HepG2 (cell line): ENCODE measurements around the gene MRPL27. TPM values are rescaled to one million over a fixed set of nuclear protein-coding genes. Genes with fewer than 3 reads are reported as not detected.

Experiments
- ARID2 ChIP-seq: sonication (generic); formaldehyde crosslinking; IDR thresholded peaks from 2 replicates; pipeline ENCODE4 v1.8.1; 2022; ENCODE audit warnings: mild to moderate bottlenecking, missing genetic modification reagents, borderline replicate concordance
- BORCS8-MEF2B ChIP-seq: sonication (generic); formaldehyde crosslinking; IDR thresholded peaks from 2 replicates; pipeline ENCODE4 v1.8.0; 2022; ENCODE audit warnings: mild to moderate bottlenecking, missing genetic modification reagents
- HNRNPH1 ChIP-seq: fragments of 200-400 bp; formaldehyde crosslinking; optimal IDR thresholded peaks from 2 replicates; pipeline ENCODE3; 2017; ENCODE audit warnings: mild to moderate bottlenecking, low read depth, low read length
- HNRNPL ChIP-seq: fragments of 200-400 bp; formaldehyde crosslinking; IDR thresholded peaks from 2 replicates; pipeline ENCODE4 v1.6.1; 2017; ENCODE audit warnings: mild to moderate bottlenecking, low read depth, low read length
- JUN ChIP-seq: sonication (generic); formaldehyde crosslinking; IDR thresholded peaks from 2 replicates; pipeline ENCODE4 v1.4.0; 2020; ENCODE audit warnings: mild to moderate bottlenecking, missing genetic modification reagents
- LCORL ChIP-seq, 2 experiments: fragments of 450-650 bp in 1 of 2; sonication (generic) in 1 of 2; formaldehyde crosslinking in 1 of 2; IDR thresholded peaks; 2 replicates each; pipeline versions ENCODE4 v1.5.0 to v1.6.1; 2017 to 2020; ENCODE audit warnings: antibody characterized with exemption in 1 of 2, missing genetic modification reagents in 1 of 2
- MAFG ChIP-seq: sonication (generic); formaldehyde crosslinking; IDR thresholded peaks from 2 replicates; pipeline ENCODE4 v1.5.1; 2020; ENCODE audit warnings: mild to moderate bottlenecking, missing genetic modification reagents
- MBD4 ChIP-seq: IDR thresholded peaks from 2 replicates; pipeline ENCODE4 v1.6.1; 2012; ENCODE audit warnings: low read length, inconsistent platforms, borderline replicate concordance
- PHB2 ChIP-seq: fragments of 450-650 bp; IDR thresholded peaks from 2 replicates; pipeline ENCODE4 v1.6.1; 2018; ENCODE audit not compliant: partially characterized antibody
- PHF21A ChIP-seq: sonication (generic); formaldehyde crosslinking; IDR thresholded peaks from 2 replicates; pipeline ENCODE4 v1.5.0; 2020; ENCODE audit warnings: mild to moderate bottlenecking, missing genetic modification reagents
- PHF8 ChIP-seq: sonication (generic); formaldehyde crosslinking; IDR thresholded peaks from 2 replicates; pipeline ENCODE4 v1.5.0; 2020; ENCODE audit warnings: missing genetic modification reagents
- SMAD1 ChIP-seq: sonication (generic); formaldehyde crosslinking; IDR thresholded peaks from 2 replicates; pipeline ENCODE4 v1.4.0; 2020; ENCODE audit warnings: missing genetic modification reagents, low read depth, mild to moderate bottlenecking, borderline replicate concordance
- YEATS4 ChIP-seq: sonication (generic); formaldehyde crosslinking; IDR thresholded peaks from 2 replicates; pipeline ENCODE4 v1.4.0; 2020; ENCODE audit warnings: missing genetic modification reagents, borderline replicate concordance
- ZC3H4 ChIP-seq: sonication (generic); formaldehyde crosslinking; IDR thresholded peaks from 2 replicates; pipeline ENCODE4 v1.4.0; 2020; ENCODE audit warnings: missing genetic modification reagents, borderline replicate concordance
- ZNF329 ChIP-seq: sonication (generic); formaldehyde crosslinking; IDR thresholded peaks from 2 replicates; pipeline ENCODE4 v1.9.0; 2021; ENCODE audit warnings: low read depth, mild to moderate bottlenecking, missing genetic modification reagents
- ZNF547 ChIP-seq: sonication (generic); formaldehyde crosslinking; IDR thresholded peaks from 2 replicates; pipeline ENCODE4 v1.5.1; 2020; ENCODE audit warnings: mild to moderate bottlenecking, missing genetic modification reagents
- ZNF550 ChIP-seq: sonication (generic); formaldehyde crosslinking; IDR thresholded peaks from 2 replicates; pipeline ENCODE4 v1.4.0; 2020; ENCODE audit warnings: mild to moderate bottlenecking, missing genetic modification reagents, borderline replicate concordance
- ZNF619 ChIP-seq: sonication (generic); formaldehyde crosslinking; IDR thresholded peaks from 2 replicates; pipeline ENCODE4 v1.4.0; 2020; ENCODE audit warnings: mild to moderate bottlenecking, missing genetic modification reagents
- ZNF670 ChIP-seq: sonication (generic); formaldehyde crosslinking; IDR thresholded peaks from 2 replicates; pipeline ENCODE4 v1.8.0; 2022; ENCODE audit warnings: mild to moderate bottlenecking, missing genetic modification reagents, borderline replicate concordance
- ZNF724P ChIP-seq: sonication (generic); formaldehyde crosslinking; IDR thresholded peaks from 2 replicates; pipeline ENCODE4 v1.8.0; 2022; ENCODE audit warnings: missing genetic modification reagents, borderline replicate concordance
- ZNF749 ChIP-seq: sonication (generic); formaldehyde crosslinking; IDR thresholded peaks from 2 replicates; pipeline ENCODE4 v1.8.0; 2022; ENCODE audit warnings: mild to moderate bottlenecking, missing genetic modification reagents, moderate library complexity, borderline replicate concordance
- ZNF878 ChIP-seq: sonication (generic); formaldehyde crosslinking; IDR thresholded peaks from 2 replicates; pipeline ENCODE4 v1.8.1; 2023; ENCODE audit warnings: mild to moderate bottlenecking, missing genetic modification reagents, moderate library complexity
- polyA plus RNA-seq, 8 experiments: library from polyadenylated mRNA; depleted of rRNA in 3 of 8; stranded (reverse) in 7 of 8; unstranded in 1 of 8; fragments of >200 nt; fragmentation: Illumina TruSeq in 4 of 8; extraction: Trizol in 4 of 8; gene quantifications; 2 replicates each; pipeline versions ENCODE4 v1.2.1 to v1.2.3, GENCODE V29; 2011 to 2016; ENCODE audit warnings: low read depth in 4 of 8, missing spikeins in 1 of 8, mixed read lengths in 1 of 8; ENCODE audit not compliant: insufficient read depth in 1 of 8
- total RNA-seq, 5 experiments: library from RNA; depleted of rRNA; stranded (reverse); fragments of >200 nt; fragmentation: Illumina TruSeq; extraction: Trizol; gene quantifications; 2 replicates each; pipeline ENCODE4 v1.2.3, GENCODE V29; 2016; ENCODE audit warnings: low read depth in 1 of 5
- TF ChIP-seq, protein P1 (sequence below): sonication (generic); formaldehyde crosslinking; IDR thresholded peaks from 2 replicates; pipeline ENCODE4 v1.5.1; 2020; ENCODE audit warnings: mild to moderate bottlenecking, moderate library complexity, missing genetic modification reagents
- TF ChIP-seq, protein P2 (sequence below): sonication (generic); formaldehyde crosslinking; IDR thresholded peaks from 2 replicates; pipeline ENCODE4 v1.4.0; 2020; ENCODE audit warnings: missing genetic modification reagents
- TF ChIP-seq, protein P3 (sequence below): sonication (generic); formaldehyde crosslinking; IDR thresholded peaks from 2 replicates; pipeline ENCODE4 v1.4.0; 2020; ENCODE audit warnings: low read depth, mild to moderate bottlenecking, missing genetic modification reagents

MRPL27 gene
- total and polyA plus RNA-seq, 2 of the 13 experiments (the other 11 are each of a cell fraction or from before 2014, with no cell fraction given): 137 to 217 TPM

DNA sequence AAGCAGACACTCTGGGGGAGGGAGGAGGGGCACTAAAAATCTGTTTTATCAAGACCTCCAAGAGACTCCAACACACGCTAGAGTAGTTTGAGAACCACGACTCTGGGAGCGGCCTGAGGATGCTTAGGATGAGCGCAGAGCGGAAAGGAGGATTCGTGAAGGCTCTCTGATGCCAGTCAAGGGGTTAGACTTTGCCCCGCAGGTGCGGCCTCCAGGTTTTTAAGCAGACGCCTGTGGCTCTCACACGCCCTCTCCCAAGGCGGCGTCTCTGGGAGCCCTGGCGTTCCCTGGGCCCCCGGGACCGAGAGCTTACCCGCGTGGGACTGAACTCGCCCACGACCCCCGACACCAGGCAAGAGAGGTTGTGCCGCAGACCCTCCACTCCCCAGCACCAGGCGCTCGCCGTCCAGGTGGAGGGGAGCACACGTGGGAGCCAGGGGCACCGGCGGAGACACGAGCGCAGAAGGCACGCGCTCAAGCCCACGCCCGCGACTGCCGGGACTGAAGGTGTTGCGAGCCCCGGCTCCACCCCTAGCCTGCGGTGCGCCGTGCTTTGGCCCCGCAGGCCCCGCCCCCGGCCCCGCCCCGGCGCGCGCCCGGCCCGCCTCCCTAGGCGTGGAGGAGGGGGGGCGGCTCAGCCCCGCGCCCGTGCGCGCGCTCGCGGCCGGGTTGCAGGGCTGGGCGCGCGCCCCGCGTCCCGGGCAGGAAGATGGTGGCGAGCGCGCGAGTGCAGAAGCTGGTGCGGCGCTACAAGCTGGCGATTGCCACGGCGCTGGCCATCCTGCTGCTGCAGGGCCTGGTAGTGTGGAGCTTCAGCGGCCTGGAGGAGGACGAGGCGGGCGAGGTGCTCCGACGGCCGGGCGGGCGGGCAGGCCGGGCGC is 27.3 kb downstream of the MRPL27 start, which contains the start of gene XYLT2 (continued):
- TF ChIP-seq, protein P1, sequence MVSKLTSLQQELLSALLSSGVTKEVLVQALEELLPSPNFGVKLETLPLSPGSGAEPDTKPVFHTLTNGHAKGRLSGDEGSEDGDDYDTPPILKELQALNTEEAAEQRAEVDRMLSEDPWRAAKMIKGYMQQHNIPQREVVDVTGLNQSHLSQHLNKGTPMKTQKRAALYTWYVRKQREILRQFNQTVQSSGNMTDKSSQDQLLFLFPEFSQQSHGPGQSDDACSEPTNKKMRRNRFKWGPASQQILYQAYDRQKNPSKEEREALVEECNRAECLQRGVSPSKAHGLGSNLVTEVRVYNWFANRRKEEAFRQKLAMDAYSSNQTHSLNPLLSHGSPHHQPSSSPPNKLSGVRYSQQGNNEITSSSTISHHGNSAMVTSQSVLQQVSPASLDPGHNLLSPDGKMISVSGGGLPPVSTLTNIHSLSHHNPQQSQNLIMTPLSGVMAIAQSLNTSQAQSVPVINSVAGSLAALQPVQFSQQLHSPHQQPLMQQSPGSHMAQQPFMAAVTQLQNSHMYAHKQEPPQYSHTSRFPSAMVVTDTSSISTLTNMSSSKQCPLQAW (CRISPR knock-in tag): peak; percentile 48; the same call in 1 of the 2 replicates
- TF ChIP-seq ZNF724P (CRISPR knock-in tag): peak; percentile 76; the same call in 1 of the 2 replicates
- TF ChIP-seq ZC3H4: no peak
- peak; percentile 53; the same call in 1 of the 2 replicates for TF ChIP-seq ZNF547
- TF ChIP-seq PHF21A (CRISPR knock-in tag): no peak
- no peak for TF ChIP-seq JUN (CRISPR knock-in tag)
- TF ChIP-seq ZNF749 (CRISPR knock-in tag): no peak; the same call in 1 of the 2 replicates
- TF ChIP-seq PHF8 (CRISPR knock-in tag): peak; percentile 89
- 0 out of 2 replicates have a peak, but pooled peaks have one; percentile 5 for TF ChIP-seq ZNF329 (CRISPR knock-in tag)
- TF ChIP-seq, protein P2, sequence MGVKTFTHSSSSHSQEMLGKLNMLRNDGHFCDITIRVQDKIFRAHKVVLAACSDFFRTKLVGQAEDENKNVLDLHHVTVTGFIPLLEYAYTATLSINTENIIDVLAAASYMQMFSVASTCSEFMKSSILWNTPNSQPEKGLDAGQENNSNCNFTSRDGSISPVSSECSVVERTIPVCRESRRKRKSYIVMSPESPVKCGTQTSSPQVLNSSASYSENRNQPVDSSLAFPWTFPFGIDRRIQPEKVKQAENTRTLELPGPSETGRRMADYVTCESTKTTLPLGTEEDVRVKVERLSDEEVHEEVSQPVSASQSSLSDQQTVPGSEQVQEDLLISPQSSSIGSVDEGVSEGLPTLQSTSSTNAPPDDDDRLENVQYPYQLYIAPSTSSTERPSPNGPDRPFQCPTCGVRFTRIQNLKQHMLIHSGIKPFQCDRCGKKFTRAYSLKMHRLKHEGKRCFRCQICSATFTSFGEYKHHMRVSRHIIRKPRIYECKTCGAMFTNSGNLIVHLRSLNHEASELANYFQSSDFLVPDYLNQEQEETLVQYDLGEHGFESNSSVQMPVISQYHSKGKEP (CRISPR knock-in tag): 0 out of 2 replicates have a peak, but pooled peaks have one; percentile 37
- no peak for TF ChIP-seq ZNF550
- no peak; the same call in 1 of the 2 replicates for TF ChIP-seq ZNF619 (CRISPR knock-in tag)
- TF ChIP-seq ARID2: 0 out of 2 replicates have a peak, but pooled peaks have one; percentile 45
- no peak for TF ChIP-seq HNRNPH1
- 0 out of 2 replicates have a peak, but pooled peaks have one; percentile 30 for TF ChIP-seq HNRNPL
- TF ChIP-seq ZNF670 (CRISPR knock-in tag): no peak
- no peak for TF ChIP-seq PHB2
- TF ChIP-seq, protein P3, sequence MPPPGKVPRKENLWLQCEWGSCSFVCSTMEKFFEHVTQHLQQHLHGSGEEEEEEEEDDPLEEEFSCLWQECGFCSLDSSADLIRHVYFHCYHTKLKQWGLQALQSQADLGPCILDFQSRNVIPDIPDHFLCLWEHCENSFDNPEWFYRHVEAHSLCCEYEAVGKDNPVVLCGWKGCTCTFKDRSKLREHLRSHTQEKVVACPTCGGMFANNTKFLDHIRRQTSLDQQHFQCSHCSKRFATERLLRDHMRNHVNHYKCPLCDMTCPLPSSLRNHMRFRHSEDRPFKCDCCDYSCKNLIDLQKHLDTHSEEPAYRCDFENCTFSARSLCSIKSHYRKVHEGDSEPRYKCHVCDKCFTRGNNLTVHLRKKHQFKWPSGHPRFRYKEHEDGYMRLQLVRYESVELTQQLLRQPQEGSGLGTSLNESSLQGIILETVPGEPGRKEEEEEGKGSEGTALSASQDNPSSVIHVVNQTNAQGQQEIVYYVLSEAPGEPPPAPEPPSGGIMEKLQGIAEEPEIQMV (CRISPR knock-in tag): no peak
- TF ChIP-seq LCORL (IDR thresholded peaks at IDR 0.05): no peak
- TF ChIP-seq LCORL (CRISPR knock-in tag; IDR thresholded peaks at IDR 0.05): peak; percentile 60; the same call in 1 of the 2 replicates
- no peak for TF ChIP-seq SMAD1 (CRISPR knock-in tag)
- TF ChIP-seq MAFG (CRISPR knock-in tag): no peak
- TF ChIP-seq BORCS8-MEF2B (CRISPR knock-in tag): peak; percentile 72
- TF ChIP-seq ZNF878: no peak
- no peak for TF ChIP-seq MBD4
- peak; percentile 89 for TF ChIP-seq YEATS4 (CRISPR knock-in tag)
